ENCODE data around the gene OPA1. TPM values are rescaled to one million over a fixed set of nuclear protein-coding genes. Genes with fewer than 3 reads are reported as not detected.

The OPA1 gene
- total RNA-seq, 1 donor from 2014 or later = 71.3 TPM

DNA sequence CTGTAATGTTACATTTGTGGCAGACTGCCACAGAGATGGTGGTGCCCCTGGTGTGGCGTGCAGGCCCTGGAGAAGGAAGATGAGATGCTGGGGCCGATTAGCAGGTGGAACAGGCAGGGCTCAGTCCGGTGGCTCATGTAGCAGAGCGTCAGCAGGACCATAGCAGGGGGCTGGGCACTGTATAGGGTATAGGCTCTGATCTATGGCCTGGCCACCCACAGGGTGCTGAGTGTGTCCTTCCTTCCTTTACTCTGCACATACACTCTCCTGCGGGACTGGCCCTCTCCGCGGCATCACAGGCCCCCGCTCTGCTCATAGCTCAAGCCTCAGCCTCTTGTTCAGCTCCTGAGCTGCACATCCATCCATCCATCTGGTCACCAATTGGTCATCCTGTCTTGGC lies 143.6 kb downstream of the OPA1 start:
- DNase-seq (ENCODE audit: low read depth, low spot score) = no peak

DNA sequence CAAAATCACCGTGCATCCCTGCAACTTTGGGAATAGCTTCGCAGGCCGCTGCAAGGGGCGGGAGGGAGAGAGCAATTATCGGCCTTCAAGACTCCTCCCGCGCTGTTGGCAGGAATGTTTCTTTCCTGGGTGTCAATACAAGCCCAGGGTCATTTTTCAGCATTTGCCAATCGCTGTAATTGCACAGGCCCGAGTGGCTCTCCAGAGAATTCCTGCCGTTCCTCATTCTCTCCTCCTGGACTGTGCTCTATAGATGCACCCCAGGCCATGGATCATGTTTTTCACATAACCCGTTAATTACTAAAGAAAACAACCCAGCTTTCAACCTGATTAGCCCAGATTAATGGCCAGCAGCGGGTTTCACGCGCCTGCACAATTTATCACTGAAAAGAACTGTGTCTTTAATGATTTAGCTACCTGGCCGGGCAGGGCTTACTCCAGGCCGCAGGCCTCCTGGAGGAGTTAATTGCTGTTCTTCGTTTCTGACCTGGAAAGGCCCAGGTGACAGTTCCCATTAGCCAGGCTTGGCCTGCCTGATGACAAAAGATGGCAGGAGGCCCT lies 144.3 kb downstream of the OPA1 start:
- no peak for DNase-seq (ENCODE audit: low read depth, low spot score)

DNA sequence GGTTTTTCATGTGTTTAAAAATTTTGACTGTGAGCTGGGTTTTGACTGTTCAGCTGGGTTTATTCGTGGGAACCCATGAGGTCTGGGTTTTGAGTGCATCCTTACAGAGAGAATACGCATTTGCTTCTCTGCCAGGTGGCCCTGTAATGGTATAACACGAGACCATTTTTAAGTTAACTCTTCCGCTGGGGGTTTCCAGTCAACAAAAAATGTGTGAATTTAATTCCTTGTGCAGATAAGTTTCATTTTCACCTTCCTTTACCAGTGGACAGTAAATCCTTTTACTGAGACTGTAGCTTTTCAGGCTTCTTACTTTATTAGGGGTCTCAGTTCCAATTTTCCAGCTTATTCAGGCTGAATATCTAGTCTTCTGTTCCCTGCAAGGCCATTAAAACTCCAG lies 149.6 kb downstream of the OPA1 start:
- no peak for DNase-seq (ENCODE audit: low read depth, low spot score)

DNA sequence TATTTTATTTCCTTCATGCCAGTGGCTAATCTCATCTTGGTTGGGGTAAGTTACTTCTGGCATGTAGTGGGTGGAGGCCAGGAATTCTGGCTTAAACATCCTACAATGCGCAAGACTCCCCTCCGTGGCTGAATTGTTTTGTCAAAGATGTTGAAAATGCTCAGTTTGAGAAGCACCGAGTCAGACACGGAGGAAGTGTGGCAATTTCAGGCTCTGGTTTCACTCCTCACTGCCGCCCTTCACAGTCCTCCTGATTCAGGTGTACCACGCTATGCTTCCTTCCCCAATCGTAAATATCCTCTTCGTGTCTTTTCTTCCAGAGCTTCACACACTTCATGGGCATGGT lies 150.7 kb downstream of the OPA1 start:
- no peak for DNase-seq (ENCODE audit: low read depth, low spot score)

DNA sequence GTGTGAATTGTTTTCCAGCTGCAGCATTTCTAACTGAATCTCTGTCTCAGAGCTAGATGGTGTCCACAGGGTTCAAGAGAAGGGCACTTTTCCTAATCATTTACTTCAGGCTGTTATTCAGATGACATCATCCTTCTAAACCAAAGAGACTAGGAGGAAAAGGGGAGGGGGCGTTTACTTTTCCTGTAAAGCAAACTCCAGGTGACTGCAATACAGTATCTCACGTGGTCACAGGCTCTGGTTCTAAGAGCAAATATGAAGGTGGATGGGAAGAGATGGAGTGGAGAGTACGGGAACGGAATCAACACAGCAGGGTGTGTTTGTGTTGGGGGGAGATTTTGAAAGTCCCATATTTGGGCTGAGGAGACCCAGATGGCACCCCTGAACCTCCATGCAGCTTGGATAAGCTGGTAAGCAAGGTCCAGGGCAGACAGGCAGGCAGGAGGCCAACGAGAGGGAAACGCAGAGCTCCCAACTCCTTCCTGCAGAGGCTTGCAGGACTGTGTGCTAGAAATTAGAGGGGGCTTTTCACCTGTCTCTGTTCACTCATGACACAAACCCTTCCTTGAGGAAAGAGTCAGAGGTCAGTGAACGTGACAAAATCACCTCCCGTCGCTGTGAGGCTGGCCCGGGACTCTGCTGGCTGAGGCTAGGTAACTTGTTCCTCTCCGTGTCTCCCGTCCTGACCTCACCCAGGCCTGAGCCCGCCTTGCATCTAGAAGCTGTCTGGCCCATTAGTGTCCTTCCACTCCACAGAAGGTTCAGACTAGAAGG lies 151.2 kb downstream of the OPA1 start:
- no peak for DNase-seq (ENCODE audit: low read depth, low spot score)

DNA sequence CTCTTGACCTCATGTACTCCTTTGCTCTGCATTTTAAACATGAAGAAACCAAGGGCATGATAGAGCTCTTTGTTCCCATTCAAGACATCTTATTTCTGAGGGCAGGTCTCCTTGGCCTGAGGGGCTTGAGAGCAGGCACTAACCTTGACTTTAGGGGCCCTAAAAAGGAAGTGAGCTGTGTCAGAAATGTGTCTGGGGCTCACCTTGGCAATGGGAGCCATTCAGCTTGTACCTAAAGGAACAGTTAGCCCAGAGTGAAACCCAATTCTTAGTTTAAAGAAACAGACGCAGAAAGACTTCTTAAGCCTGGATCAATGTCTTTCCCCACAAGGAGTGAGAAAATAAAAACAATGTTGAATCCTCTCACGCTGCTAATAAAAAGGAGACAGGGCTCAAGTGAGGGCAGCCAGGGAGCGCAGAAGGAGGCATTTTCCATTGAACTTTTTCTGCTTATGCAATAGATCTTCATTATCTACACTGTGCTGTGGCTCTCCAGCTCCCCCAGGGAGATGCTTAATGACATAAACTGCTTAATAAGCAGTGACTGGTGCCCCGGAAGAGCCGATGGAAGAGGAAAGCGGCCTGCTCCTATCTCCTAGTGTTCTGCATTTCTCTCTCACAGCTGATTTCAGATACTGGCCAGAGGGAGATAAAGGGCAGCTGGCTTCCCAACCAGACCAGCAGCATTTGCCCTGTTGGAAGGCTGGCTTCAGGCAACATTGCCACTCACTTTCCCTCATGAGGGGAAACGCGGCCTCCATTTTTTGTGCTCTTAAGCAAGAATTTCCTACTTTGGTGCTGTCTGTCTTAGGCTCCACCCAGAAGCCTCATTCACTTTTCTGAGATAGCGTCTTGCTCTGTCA lies 152.0 kb downstream of the OPA1 start:
- no peak for DNase-seq (ENCODE audit: low read depth, low spot score)

DNA sequence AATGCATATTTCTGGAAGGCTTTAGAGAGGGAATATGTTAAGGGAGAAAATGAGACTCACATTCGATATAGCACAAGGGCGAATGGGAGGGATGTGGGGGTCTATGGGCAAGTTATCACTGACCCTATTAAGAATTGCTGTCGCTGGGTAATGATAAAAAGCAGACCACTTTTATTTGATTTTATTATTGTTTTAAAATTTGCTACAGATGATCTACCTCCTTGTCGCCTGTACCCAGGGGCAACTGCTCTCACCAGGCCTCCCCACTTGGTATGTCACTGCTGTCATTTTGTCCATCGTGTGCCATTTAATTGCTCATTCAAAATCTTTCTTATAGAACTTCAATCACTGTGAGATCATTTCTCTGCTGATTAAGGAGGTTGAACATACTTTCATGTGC lies 153.8 kb downstream of the OPA1 start:
- DNase-seq (ENCODE audit: low read depth, low spot score) = no peak

Other genes starting within 250 kb of the OPA1 start
- not detected in 2 replicates for gene ATP13A5, start 214.5 kb upstream of the OPA1 start, total RNA-seq
- 0.07 TPM in 2 replicates for gene ATP13A4, start 38.3 kb upstream of the OPA1 start, total RNA-seq